Endothelial cell of umbilical vein (primary cell): ENCODE measurements around the gene RET. TPM values are rescaled to one million over a fixed set of nuclear protein-coding genes. Genes with fewer than 3 reads are reported as not detected.

ENCODE experiments used
- BruUV-seq: library from RNA; stranded (reverse); fragments of 400-500 nt; replicated peaks from 2 replicates; lab custom pipeline; 2021; lab: Mats Ljungman, UMichigan
- CTCF ChIA-PET: fragments of 300-600, 350-600 bp; sonication (Branson Sonifier 250); formaldehyde crosslinking; loops from one replicate; lab custom pipeline; 2021; ENCODE audit warnings: antibody characterized with exemption, inconsistent platforms; lab: Charles Lee
- POLR2A ChIA-PET: fragments of 300-600, 350-600 bp; sonication (Branson Sonifier 250); formaldehyde crosslinking; loops from one replicate; lab custom pipeline; 2021; ENCODE audit warnings: antibody characterized with exemption, inconsistent platforms; lab: Charles Lee
- DNase-seq: peaks from one replicate; pipeline ENCODE4 v3.0.0-alpha.2; 2011; ENCODE audit warnings: low read depth, low spot score
- FAIRE-seq: peaks from 2 replicates; lab custom pipeline; 2011; peaks lifted over from hg19 to GRCh38; lab: Jason Lieb, UNC
- H2AFZ ChIP-seq: 2 replicates; pipeline ENCODE4 v1.6.0; 2012; ENCODE audit warnings: low read depth, low read length, control low read depth, inconsistent platforms
- H3K27ac ChIP-seq: 2 replicates; pipeline ENCODE4 v1.5.1; 2011; ENCODE audit warnings: low read depth, mild to moderate bottlenecking, control low read depth, low read length, moderate library complexity; ENCODE audit not compliant: insufficient read depth
- H3K27me3 ChIP-seq, 2 experiments: 2 replicates each; pipeline versions ENCODE4 v1.6.0 to v1.6.1; 2011; ENCODE audit warnings: low read length in 2 of 2, mixed read lengths in 1 of 2; ENCODE audit not compliant: control insufficient read depth in 2 of 2, insufficient read depth in 2 of 2
- H3K36me3 ChIP-seq, 2 experiments: 2 replicates in 1 of 2; 3 replicates in 1 of 2; pipeline ENCODE4 v1.5.1; 2011; ENCODE audit warnings: low read length in 2 of 2, mild to moderate bottlenecking in 1 of 2, moderate library complexity in 1 of 2; ENCODE audit not compliant: control insufficient read depth in 2 of 2, insufficient read depth in 2 of 2; ENCODE audit errors: extremely low read depth in 1 of 2
- H3K4me1 ChIP-seq: 3 replicates; pipeline ENCODE4 v1.5.1; 2011; ENCODE audit warnings: mild to moderate bottlenecking, low read length; ENCODE audit not compliant: control insufficient read depth, insufficient read depth; ENCODE audit errors: extremely low read depth
- H3K4me2 ChIP-seq: 2 replicates; pipeline ENCODE4 v1.6.1; 2011; ENCODE audit warnings: low read length, control low read depth, mixed read lengths; ENCODE audit not compliant: insufficient read depth
- H3K4me3 ChIP-seq, 3 experiments: fragments of 200-600 bp in 1 of 3; sonication (generic), shearing (Covaris generic) in 1 of 3; replicated peaks in 1 of 3; 2 replicates each; pipeline ENCODE4 v1.5.1; 2011 to 2016; ENCODE audit warnings: control low read depth in 3 of 3, low read length in 3 of 3, mild to moderate bottlenecking in 2 of 3, inconsistent platforms in 1 of 3, low read depth in 1 of 3, moderate library complexity in 1 of 3; ENCODE audit not compliant: insufficient read depth in 1 of 3
- H3K79me2 ChIP-seq: 2 replicates; pipeline ENCODE4 v1.6.0; 2012; ENCODE audit warnings: low read length, inconsistent platforms; ENCODE audit not compliant: control insufficient read depth, insufficient read depth
- H3K9ac ChIP-seq: replicated peaks from 2 replicates; pipeline ENCODE3; 2011; ENCODE audit warnings: low read length, control low read depth; ENCODE audit not compliant: insufficient read depth; ENCODE audit errors: extremely low read depth
- H3K9me1 ChIP-seq: replicated peaks from 3 replicates; pipeline ENCODE4 v1.6.0; 2011; ENCODE audit warnings: mild to moderate bottlenecking, low read length; ENCODE audit not compliant: control insufficient read depth, insufficient read depth; ENCODE audit errors: extremely low read depth
- H3K9me3 ChIP-seq: replicated peaks from 2 replicates; pipeline ENCODE4 v1.5.1; 2012; ENCODE audit warnings: low read length, inconsistent platforms; ENCODE audit not compliant: control insufficient read depth, insufficient read depth
- H4K20me1 ChIP-seq: replicated peaks from 2 replicates; pipeline ENCODE3; 2011; ENCODE audit warnings: mild to moderate bottlenecking, low read length; ENCODE audit not compliant: control insufficient read depth, insufficient read depth; ENCODE audit errors: extremely low read depth
- CTCF ChIP-seq, 2 donors: IDR thresholded peaks; 1 replicate in 1 of 2; 2 replicates in 1 of 2; pipeline ENCODE4 v1.5.1; 2011; ENCODE audit warnings: low read length in 2 of 2, mild to moderate bottlenecking in 2 of 2, moderate library complexity in 2 of 2, control low read depth in 1 of 2, inconsistent platforms in 1 of 2, low read depth in 1 of 2; ENCODE audit not compliant: insufficient read depth in 1 of 2; ENCODE audit errors: extremely low read depth in 1 of 2
- EZH2 ChIP-seq: IDR thresholded peaks from 2 replicates; pipeline ENCODE4 v1.6.1; 2012; ENCODE audit warnings: borderline replicate concordance, low read depth, mild to moderate bottlenecking, moderate library complexity, low read length, inconsistent platforms; ENCODE audit not compliant: severe bottlenecking
- FOS ChIP-seq: IDR thresholded peaks from 2 replicates; pipeline ENCODE4 v1.6.1; 2011; ENCODE audit warnings: mild to moderate bottlenecking, low read length, moderate library complexity, borderline replicate concordance; ENCODE audit not compliant: insufficient read depth
- GATA2 ChIP-seq: IDR thresholded peaks from 2 replicates; pipeline ENCODE4 v1.7.0; 2011; ENCODE audit warnings: low read depth, mild to moderate bottlenecking, moderate library complexity, mixed read lengths, low read length; ENCODE audit not compliant: insufficient read length, insufficient read depth
- JUN ChIP-seq: IDR thresholded peaks from 2 replicates; pipeline ENCODE4 v1.6.1; 2011; ENCODE audit warnings: borderline replicate concordance, low read depth; ENCODE audit not compliant: insufficient read length, insufficient read depth
- MYC ChIP-seq: IDR thresholded peaks from one replicate; pipeline ENCODE4 v1.6.1; 2011; ENCODE audit warnings: mild to moderate bottlenecking, low read depth, low read length
- POLR2A ChIP-seq: IDR thresholded peaks from 2 replicates; pipeline ENCODE4 v1.6.1; 2012; ENCODE audit warnings: low read depth, mild to moderate bottlenecking, control low read depth, low read length
- POLR2AphosphoS5 ChIP-seq: IDR thresholded peaks from 2 replicates; pipeline ENCODE4 v1.6.1; 2012; ENCODE audit warnings: low read depth, mild to moderate bottlenecking, control low read depth, low read length, moderate library complexity; ENCODE audit not compliant: insufficient read depth
- dilution Hi-C: fragments of 300-500 bp; cut with MboI; formaldehyde crosslinking; loops from one replicate; pipeline ENCODE4 v1.15.0; 2019; ENCODE audit warnings: low sequenced_read_pairs; ENCODE audit not compliant: extremely low pct_ligation_motif_present
- intact Hi-C: fragments of 100-400 bp; cut with micrococcal nuclease; formaldehyde crosslinking; loops from one replicate; pipeline ENCODE4 v1.10.0; 2022
- polyA plus RNA-seq, 4 experiments: library from polyadenylated mRNA; depleted of rRNA in 3 of 4; stranded (reverse) in 3 of 4; unstranded in 1 of 4; fragments of >200 nt; gene quantifications; 2 replicates each; pipeline versions ENCODE4 v1.2.1 to v1.2.3, GENCODE V29; 2011 to 2012; ENCODE audit warnings: missing spikeins in 1 of 4
- total RNA-seq: library from RNA; stranded (reverse); gene quantifications from 2 replicates; pipeline ENCODE4 v1.2.3, GENCODE V29; 2021
- TF ChIP-seq, protein P1 (sequence below): IDR thresholded peaks from 2 replicates; pipeline ENCODE4 v1.6.1; 2011; ENCODE audit not compliant: insufficient read depth, insufficient read length

The RET gene
- total and polyA plus RNA-seq, 2 donors (not counting 3 experiments of a cell fraction or from before 2014, with no cell fraction given): 0.04 to 0.22 TPM

GRCh38 chr10:43059828-43060227 is 17.0 kb upstream of the RET start:
- POLR2A ChIA-PET: no interaction called here

GRCh38 chr10:43060291-43060690 is 16.6 kb upstream of the RET start:
- H3K27ac ChIP-seq: no peak overlapping the region
- dilution Hi-C loops: no loop called here

More at GRCh38 chr10:43059828-43060227, 17.0 kb upstream of the RET start:
- TF ChIP-seq MYC (no peak), EZH2 (no peak), FOS (no peak), POLR2AphosphoS5 (no peak)
- intact Hi-C loops: no loop called here
- no peak overlapping the region for H3K4me2 ChIP-seq
- H4K20me1 ChIP-seq: no peaks in the 10 kb centered on the region
- H3K9me3 ChIP-seq: no peaks in the 10 kb centered on the region
- no peak overlapping the region for H3K9ac ChIP-seq
- DNase-seq (no peak), FAIRE-seq (no peak)
- no peak overlapping the region for H2AFZ ChIP-seq
- dilution Hi-C loops: no loop called here
- H3K79me2 ChIP-seq: no peaks in the 10 kb centered on the region
- BruUV-seq: no TSS peak
- no peak overlapping the region for H3K4me3 ChIP-seq
- no peak overlapping the region for H3K27ac ChIP-seq
- no peaks in the 10 kb centered on the region for H3K4me1 ChIP-seq
- H3K9me1 ChIP-seq: no peaks in the 10 kb centered on the region
- no peaks in the 10 kb centered on the region for H3K27me3 ChIP-seq
- CTCF ChIA-PET: no interaction called here
- no peaks in the 10 kb centered on the region for H3K36me3 ChIP-seq

More at GRCh38 chr10:43060291-43060690, 16.6 kb upstream of the RET start:
- Histone ChIP-seq H3K4me1 (no peaks in the 10 kb centered on the region), H4K20me1 (no peaks in the 10 kb centered on the region), H3K4me3 (no peak overlapping the region), H2AFZ (no peak overlapping the region), H3K36me3 (no peaks in the 10 kb centered on the region), H3K79me2 (no peaks in the 10 kb centered on the region), H3K9me3 (no peaks in the 10 kb centered on the region), H3K9me1 (no peaks in the 10 kb centered on the region), H3K4me2 (no peak overlapping the region), H3K9ac (no peak overlapping the region), H3K27me3 (no peaks in the 10 kb centered on the region)
- intact Hi-C loops: no loop called here
- DNase-seq (no peak), FAIRE-seq (no peak)
- BruUV-seq: no TSS peak
- POLR2A ChIA-PET: no interaction called here
- CTCF ChIA-PET: no interaction called here
- TF ChIP-seq FOS (no peak), JUN (no peak), POLR2AphosphoS5 (no peak), MYC (no peak), POLR2A (no peak), GATA2 (no peak), EZH2 (no peak), CTCF (IDR thresholded peaks at IDR 0.05; ENCODE audit: extremely low read depth in 1 of 2, insufficient read depth in 1 of 2, low read depth in 1 of 2, low read length in 2 of 2) (no peak)
- TF ChIP-seq, protein P1, sequence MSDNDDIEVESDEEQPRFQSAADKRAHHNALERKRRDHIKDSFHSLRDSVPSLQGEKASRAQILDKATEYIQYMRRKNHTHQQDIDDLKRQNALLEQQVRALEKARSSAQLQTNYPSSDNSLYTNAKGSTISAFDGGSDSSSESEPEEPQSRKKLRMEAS: no peak
